SKM-1 (cell line): ENCODE measurements around the gene PDP2.

Source experiments
- DNase-seq: peaks from one replicate; lab custom pipeline; 2025; ENCODE audit not compliant: unreplicated experiment; lab: John Stamatoyannopoulos, UW

The PDP2 gene, protein sequence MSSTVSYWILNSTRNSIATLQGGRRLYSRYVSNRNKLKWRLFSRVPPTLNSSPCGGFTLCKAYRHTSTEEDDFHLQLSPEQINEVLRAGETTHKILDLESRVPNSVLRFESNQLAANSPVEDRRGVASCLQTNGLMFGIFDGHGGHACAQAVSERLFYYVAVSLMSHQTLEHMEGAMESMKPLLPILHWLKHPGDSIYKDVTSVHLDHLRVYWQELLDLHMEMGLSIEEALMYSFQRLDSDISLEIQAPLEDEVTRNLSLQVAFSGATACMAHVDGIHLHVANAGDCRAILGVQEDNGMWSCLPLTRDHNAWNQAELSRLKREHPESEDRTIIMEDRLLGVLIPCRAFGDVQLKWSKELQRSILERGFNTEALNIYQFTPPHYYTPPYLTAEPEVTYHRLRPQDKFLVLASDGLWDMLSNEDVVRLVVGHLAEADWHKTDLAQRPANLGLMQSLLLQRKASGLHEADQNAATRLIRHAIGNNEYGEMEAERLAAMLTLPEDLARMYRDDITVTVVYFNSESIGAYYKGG

DNA sequence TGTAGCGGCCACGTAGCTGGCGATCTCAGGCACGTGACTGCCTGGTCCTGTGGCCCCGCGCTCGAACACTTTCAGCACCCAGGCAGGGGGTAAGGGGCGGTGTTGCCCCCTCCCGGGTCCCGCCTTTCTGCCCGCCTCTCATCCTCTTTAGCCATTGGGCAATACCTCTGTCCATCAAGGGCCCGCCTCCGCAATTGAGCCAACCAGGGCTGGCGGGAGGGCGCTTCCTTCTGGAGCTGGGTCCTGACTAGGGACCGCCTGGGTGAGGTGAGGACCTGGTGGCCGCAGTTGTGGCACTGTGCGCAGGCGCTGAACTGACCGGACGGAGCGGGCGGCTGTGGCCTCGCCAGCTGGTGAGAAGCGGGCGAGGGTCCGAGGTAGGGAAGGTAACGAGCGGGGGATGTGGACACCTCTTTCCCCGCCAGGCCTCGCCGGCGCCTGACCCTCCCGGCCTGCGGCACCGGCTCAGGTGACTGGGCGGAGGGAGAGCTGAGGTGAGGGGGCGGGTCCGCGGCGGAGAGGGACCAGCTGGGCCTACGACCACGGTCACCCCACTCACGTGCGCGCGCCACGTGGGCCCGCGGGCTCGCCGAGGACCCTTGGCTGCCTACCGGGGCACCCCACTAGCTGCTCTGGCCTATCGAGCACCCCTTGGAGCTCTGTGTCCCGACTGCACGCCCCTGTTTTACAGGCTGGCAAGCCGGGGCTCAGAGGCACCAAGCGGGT, at the start of gene PDP2:
PDP2 (plus strand) TSS at position 228 of the 726 bp plus-strand sequence. CDS start 3,770 bp downstream, outside the sequence.
- peak; percentile 68 for DNase-seq

DNA sequence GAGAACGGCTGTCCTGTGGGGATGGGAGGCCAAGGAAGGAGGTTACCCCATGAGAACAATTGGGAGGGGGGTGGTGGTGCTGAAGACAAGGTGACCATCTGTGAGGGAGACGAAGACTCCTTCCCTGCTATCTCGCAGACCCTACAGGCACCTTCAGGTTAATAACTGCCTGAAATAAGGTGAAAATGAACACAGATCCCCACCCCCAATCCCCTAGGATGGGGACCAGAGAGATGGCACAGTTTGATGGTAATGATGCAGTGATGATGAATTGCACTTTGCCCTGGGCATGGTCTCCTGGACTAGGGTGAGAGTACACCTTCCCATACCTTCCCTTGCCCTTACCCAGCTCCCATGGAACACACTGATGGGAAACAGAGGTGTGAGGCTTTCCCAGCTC, 48.1 kb upstream of the PDP2 start:
- no peak for DNase-seq

DNA sequence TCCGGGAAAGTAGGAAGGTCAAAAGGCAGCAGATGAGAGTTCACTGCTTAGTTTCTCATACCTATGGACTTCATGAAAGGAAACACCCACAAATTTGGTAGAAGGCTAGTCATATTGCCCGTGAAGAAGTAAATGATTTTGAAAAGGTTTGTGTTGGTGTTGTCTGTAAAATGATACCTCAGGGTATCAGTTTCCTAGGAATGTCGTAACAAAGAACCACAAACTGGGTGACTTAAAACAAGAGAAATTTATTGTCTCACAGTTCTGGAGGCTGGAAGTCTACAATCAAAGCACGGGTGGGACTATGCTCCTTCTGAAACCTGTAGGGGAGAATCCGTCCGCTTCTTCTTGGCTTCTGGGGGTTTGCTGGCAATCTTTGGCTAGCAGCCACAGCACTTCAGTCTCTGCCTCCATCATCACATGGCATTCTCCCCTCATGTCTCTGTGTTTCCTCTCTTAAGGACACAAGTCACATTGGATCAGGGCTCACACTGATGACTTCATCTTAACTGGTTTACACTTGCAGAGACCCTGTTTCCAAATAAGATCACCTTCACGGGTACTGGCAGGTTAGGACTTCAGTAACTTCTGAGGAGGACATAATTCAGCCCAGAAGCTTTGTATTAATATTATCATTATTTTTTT, 47.5 kb upstream of the PDP2 start:
- no peak for DNase-seq

DNA sequence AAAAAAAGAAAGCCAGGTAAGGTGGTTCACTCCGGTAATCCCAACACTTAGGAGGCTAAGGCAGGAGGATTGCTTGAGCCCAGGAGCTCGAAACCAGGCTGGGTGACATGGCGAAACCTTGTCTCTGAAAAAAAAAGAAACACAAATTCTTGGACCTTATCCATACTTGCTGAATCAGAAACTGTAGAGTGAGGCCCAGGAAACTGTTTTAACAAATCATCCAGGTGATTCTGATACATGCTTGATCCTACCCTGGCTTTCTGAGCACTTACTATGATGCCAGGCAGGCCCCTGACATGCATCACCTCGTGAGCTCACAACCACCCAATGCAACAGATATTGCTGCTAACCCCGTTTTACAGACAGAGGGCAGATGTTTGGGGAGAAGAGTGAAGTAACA, 45.6 kb upstream of the PDP2 start:
- DNase-seq: no peak

DNA sequence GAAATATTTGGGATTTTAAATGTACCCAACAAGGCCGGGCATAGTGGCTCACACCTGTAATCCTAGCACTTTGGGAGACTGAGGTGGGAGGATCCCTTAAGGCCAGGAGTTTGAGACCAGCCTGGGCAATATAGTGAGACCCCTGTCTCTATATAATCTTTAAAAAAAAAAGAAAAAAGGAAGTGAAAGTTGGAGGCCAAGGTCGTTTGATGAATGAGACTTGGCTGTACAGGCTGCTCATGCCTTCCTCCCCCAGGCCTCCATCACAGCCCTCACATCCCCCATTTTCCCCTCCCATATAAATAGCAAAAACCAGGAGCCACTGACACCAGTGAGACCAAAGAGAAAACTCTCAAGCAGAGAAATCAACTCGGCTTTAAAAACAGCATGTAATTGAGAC, 39.4 kb upstream of the PDP2 start:
- no peak for DNase-seq

DNA sequence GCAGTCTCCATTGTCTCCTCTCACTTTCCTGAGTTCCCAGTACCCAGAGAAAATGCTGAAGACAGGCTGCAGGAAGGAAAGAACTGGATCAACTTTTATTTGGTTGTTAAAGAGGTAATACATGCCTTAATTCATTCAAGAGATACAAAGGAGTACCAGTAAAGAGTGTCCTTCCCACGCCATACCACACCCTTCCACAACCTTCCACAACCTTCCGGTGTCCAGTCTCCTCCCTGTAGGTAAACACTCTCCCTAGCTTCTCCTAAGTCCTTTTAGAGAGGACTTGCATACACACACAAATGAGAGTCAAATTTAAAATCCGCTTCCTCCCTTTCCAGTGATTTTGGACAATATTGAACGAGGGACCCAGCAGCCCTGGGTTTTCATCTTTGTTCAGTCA, 38.9 kb upstream of the PDP2 start:
- no peak for DNase-seq

DNA sequence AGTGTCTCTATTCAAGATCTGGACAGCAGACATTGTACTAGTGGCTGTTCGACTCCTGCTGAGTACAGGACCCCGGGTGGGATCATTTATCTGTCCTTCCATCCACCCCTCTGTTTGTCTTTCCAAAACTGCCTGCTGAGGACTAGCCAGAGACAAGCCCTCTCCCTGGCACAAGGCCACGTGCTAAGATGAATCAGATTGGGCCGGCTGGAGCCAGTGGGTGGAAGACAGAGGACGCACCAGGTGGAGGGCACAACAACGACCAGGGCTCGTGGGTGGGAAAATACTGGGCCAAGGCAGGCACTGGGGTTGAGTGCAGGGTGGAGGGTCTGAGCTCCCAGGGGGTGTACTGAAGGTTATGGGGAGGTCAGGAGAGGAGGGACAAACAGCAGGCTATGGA, 37.5 kb upstream of the PDP2 start:
- no peak for DNase-seq

DNA sequence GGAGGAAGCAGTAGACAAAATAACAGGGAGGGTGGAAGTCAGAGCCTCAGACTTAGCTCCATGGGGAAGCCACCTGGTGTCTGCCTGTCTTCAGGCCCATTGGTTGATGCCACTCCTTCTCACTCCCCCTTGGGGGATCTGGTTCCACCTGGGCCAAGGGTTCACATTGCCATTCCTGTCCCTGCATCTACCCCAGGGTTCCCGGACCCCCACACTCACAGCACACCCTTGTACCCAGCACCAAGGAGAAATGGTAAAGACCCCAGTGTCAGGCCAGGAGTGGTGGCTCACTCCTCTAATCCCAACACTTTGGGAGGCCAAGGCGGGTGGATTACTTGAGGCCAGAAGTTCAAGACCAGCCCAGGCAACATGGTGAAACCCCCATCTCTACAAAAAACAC, 37.1 kb upstream of the PDP2 start:
- DNase-seq: no peak

DNA sequence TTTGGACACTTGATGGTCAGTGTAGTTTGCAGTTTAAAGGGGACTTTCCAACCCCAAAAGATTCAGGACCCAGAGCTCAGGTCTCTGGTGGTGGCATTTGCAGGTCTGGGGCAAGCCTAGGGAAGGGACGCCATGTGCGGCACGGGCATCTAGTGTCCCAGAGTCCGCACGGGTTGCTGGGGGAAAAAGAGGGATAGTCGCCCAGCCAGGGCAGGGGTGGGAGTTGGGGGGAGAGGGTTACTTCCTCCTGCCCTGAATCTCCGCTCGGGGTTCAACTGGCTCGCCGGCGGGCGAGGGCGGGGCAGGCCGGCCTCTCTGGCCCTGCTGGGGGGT, 36.3 kb upstream of the PDP2 start:
- DNase-seq: no peak

DNA sequence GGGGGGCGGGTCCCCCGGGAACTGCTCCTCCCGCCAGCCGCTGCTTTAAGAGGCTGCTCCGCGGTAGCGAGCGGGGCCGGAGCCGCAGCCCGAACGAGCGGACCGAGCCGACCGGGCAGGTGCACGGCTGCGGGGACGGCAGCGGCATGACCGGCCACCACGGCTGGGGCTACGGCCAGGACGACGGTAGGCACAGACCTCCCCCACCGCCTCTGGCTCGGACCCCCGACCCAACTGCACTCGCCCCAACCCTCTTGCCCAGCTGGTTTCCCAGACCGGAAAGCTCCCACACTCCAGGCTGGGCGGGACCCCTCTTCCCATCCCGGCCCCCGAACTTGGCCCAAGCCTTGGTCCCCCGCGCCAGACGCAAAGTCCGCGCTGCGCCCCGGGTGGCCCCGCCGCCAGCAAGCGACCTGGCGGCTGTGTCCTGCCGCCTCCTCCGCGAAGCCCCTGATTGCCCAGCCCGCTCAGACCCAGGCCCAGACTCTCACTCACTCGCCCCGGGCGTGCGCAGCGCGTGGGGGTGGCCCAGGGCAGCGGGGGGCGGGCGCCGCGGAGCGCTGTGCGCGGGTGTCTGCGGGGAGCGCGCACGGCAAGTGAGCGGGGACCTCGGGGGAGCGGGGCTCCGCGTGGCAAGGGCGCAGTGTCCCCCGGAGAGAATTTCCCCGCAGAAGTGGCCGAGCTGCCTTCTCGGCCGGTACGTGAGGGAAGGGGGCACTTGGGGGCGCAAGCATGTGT, 35.8 kb upstream of the PDP2 start, which contains the start of gene CA7:
CA7 (plus strand) TSS at position 73 of the 738 bp plus-strand sequence; CDS start at position 147, 74 bp downstream.
- no peak for DNase-seq

DNA sequence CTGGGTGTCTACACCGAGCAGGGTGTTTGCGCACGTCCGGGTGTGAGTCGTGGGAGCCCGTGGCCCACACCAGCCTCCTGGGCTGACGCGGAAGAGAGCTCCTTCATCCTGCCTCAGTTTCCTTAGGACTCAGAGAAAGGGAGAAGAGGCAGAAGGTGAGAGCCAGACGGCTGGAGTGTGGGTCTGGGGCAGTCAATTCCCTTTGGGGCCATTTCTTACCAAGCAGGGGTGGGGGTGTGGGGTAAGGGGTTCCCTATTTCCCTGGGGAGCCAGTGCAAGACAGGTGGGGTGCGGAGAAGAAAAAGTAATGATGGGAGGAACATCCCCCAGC, 35.3 kb upstream of the PDP2 start:
- DNase-seq: no peak

DNA sequence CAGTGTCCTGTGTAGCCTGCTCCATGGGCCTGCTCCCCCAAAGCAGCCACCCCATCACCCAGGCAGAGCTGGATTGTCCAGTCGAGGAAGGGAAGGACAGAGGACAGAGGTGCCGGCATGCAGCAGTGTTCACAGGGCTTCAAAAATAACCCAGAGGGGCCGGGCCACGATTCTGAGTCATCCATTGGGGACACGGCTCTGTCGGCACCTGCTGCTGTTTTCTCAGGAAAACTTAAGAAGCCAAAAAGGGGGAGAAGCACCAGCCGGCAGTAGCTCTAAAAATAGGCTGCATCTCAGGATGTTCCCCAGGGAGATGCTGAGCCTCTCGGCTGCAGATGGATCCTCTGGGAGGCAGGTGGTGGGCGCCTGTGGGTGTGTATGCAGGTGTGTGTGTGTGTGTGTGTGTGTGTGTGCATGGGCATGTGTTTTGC, 34.5 kb upstream of the PDP2 start:
- DNase-seq: no peak

DNA sequence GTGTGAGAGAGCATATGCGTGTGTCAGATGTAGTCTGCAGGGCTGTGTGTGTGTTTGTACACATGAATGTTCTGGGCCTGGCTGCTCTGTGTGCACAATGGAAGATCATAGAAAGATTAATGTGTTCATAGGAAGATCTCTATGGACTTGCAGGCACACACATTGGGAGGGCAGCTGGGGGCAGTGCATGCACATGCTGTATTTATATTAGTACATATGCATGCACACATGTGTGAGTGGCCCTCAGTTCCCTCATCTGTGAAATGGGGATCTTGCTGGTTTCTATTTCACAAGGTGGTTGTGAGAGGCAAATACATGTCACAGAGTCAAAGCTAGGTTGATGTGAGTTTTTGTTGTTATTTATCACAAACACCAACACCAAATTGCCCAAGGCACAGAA, 34.0 kb upstream of the PDP2 start:
- no peak for DNase-seq

DNA sequence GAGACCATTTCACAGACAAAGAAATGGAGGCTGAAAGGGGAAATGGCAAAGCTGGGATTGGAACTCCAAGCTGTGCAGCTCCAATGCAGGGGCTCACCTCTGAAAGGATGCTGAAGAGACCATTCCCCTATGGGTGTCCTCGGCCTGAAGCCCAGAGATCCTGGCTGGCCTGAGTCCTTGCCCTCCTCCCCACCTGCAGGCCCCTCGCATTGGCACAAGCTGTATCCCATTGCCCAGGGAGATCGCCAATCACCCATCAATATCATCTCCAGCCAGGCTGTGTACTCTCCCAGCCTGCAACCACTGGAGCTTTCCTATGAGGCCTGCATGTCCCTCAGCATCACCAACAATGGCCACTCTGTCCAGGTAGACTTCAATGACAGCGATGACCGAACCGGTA, 33.5 kb upstream of the PDP2 start:
- DNase-seq: no peak

DNA sequence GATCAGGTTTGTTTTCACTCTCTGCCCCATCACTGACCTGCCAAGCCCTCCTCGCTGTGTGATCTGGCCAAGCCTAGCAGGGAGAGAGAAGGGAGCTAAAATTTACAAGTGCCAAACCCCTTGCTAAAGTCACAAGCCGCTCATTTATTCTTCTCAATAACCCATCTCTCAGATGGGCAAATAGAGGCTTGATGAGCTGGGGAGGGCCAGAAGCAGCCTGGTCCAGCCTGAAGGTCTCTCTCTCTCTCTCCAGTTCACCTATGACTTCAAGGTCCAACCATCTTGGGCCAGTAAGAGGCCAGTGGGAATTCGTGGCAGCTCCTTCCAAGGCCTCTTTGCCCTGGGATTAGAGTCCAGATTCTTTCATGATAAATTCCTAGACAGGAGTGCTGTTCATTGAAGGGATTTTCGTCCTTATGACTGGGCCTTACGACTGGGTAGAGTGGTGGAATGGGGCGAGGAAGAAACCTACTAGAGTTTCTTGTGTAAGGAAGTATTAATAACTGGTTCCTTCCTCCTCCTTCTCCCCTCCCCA, 32.7 kb upstream of the PDP2 start:
- no peak for DNase-seq

DNA sequence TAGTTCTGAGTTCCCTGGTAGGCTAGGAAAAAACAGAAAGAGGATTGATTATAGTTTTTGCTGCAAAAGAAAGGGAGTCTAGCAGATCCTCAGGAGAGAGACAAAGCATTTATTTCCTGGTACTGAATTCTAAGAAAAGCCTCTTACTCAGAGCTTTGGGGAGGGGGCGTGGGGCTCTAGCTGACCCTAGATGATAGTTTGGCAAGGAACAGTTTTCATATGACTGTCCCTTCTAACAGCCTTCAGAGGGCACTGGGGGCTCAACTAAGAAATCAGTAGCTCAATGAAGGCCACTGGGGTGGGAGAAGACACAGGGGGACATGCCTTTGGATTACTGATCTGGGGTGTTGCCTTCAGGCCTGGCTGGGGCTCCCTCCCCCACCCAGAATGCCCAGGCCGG, 32.1 kb upstream of the PDP2 start:
- DNase-seq: no peak

DNA sequence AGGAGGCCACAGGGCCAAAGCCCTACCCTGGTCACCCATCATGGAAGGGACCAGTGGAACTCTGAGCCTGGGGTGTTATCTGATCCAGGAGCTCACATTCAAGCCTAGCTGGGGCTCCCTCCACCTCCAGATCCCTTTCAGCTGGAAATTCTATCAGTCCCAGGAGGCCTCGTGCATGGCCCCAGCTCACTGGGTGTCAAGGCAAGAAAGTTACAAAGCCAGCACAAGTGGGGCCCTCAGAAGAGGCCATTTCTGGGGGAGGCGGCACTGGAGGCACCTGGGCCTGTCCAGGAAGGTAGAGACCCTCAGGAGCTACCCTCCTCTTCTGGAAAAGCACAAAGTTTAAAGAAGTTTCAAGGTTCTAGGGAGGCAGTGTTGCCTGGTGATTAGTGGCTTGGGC, 31.3 kb upstream of the PDP2 start:
- DNase-seq: no peak

DNA sequence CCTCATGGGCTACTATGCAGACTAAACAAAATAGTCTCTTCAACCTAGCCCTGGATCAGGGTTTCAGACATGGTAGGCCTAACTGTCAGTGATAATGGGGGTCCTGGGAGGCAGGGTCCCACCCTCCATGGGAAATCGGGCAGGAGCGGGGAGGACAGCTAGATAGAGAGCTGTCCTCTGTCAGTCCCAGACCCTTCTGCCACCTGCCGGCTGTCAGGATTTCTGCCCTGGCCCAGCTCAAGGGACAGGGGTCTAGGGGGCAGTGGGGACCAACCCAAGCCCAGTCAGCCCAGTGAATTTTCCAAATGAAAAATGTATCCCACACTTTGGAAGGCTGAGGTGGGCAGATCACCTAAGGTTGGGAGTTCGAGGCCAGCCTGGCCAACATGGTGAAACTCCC, 30.8 kb upstream of the PDP2 start:
- DNase-seq: no peak

DNA sequence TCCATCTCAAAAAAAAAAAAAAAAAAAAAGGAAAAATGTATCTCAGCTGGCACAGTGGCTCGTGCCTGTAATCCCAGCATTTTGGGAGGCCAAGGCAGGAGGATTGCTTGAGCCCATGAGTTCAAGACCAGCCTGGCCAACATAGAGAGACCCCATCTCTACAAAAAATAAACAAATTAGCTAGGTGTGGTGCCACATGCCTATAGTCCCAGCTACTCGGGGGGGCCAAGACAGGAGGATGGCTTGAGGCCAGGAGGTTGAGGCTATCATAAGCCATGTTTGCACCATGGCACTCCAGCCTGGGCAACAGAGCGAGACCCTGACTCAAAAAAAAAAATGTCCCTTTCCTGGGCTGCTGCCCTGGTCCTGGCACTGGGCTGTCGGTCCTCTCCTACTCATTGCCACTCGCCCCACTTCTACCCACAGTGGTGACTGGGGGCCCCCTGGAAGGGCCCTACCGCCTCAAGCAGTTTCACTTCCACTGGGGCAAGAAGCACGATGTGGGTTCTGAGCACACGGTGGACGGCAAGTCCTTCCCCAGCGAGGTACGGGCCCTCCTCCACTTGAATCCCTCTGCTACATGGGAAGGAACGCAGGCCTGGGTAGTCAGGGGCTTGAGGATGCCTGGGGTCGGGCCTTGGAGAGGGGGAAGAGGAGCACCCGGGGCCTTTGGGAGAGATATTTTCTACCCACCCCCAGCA, 30.1 kb upstream of the PDP2 start:
- no peak for DNase-seq

DNA sequence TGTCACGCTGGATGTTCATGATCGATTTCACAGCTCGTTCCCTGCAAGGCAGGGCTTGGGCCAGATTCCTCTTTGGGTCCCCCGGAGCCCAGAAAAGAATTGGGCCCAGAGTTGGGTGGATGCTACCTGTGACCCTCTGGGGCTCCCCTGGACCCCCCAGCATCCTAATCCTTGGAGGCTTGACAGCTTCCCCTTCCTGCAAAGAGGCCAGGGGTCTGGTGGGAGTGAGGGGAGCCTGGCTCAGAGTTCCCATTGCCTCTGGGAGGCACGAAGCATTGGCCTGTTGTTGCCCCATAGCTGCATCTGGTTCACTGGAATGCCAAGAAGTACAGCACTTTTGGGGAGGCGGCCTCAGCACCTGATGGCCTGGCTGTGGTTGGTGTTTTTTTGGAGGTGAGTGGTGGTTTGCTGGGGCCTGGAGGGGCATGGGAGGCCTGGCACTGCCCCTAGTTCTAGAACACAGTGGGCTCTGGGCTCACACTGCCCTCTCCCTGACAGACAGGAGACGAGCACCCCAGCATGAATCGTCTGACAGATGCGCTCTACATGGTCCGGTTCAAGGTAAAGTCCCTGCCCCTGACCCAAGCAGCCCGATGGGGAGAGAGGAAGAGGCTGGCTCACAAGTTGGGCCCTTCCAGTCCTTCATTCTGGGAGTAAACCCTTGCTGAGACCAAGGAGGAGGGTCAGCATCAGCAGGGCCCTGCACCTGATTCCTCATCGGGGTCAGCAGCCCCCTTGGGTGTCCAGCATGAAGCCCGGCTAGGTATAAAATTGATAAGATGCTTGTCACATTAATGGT, 28.9 kb upstream of the PDP2 start:
- no peak for DNase-seq
